Neural progenitor cell (in vitro differentiated cells): ENCODE data around the gene TATDN3. TPM values are rescaled to one million over a fixed set of nuclear protein-coding genes. Genes with fewer than 3 reads are reported as not detected.
A peak's percentile ranks its signal among the peaks of the same experiment; 100 is the strongest.

ENCODE experiments used
- DNase-seq: peaks from one replicate; pipeline ENCODE4 v3.0.0-alpha.2; 2016; ENCODE audit warnings: low spot score
- H2AFZ ChIP-seq: fragments of 200-600 bp; sonication (generic); replicated peaks from 2 replicates; pipeline ENCODE4 v1.6.1; 2016; ENCODE audit warnings: antibody characterized with exemption
- H3F3A ChIP-seq: fragments of 200-600 bp; sonication (generic); 2 replicates; pipeline ENCODE4 v1.6.1; 2016; ENCODE audit warnings: antibody characterized with exemption, low read depth
- H3K27ac ChIP-seq: fragments of 200-600 bp; sonication (generic); 2 replicates; pipeline ENCODE4 v1.5.1; 2016; ENCODE audit warnings: mild to moderate bottlenecking
- H3K27me3 ChIP-seq: fragments of 200-600 bp; sonication (generic); 2 replicates; pipeline ENCODE4 v1.6.1; 2016; ENCODE audit warnings: mild to moderate bottlenecking, moderate library complexity
- H3K36me3 ChIP-seq: fragments of 200-600 bp; sonication (generic); 2 replicates; pipeline ENCODE4 v1.5.1; 2016
- H3K4me1 ChIP-seq: fragments of 200-600 bp; sonication (generic); 2 replicates; pipeline ENCODE4 v1.6.1; 2016; ENCODE audit warnings: mixed run types
- H3K4me2 ChIP-seq: fragments of 200-600 bp; sonication (generic); 2 replicates; pipeline ENCODE4 v1.6.1; 2016
- H3K4me3 ChIP-seq: fragments of 200-600 bp; sonication (generic); 2 replicates; pipeline ENCODE4 v1.5.1; 2016
- H3K79me2 ChIP-seq: fragments of 200-600 bp; sonication (generic); 2 replicates; pipeline ENCODE4 v1.6.1; 2016; ENCODE audit warnings: low read depth
- H3K9ac ChIP-seq: fragments of 200-600 bp; sonication (generic); 2 replicates; pipeline ENCODE4 v1.6.1; 2016
- H3K9me3 ChIP-seq: fragments of 200-600 bp; sonication (generic); 2 replicates; pipeline ENCODE4 v1.5.1; 2016; ENCODE audit warnings: low read depth
- H4K20me1 ChIP-seq: fragments of 200-600 bp; sonication (generic); 2 replicates; pipeline ENCODE4 v1.6.1; 2016; ENCODE audit warnings: low read depth
- H3K27ac Mint-ChIP-seq: 3 replicates; pipeline ENCODE4 v1.8.0; 2021; ENCODE audit warnings: mixed read lengths
- H3K27me3 Mint-ChIP-seq: 2 replicates; pipeline ENCODE4 v1.8.0; 2022; ENCODE audit warnings: low read depth, mild to moderate bottlenecking, inconsistent platforms, moderate library complexity, mixed read lengths; ENCODE audit not compliant: insufficient read depth
- H3K36me3 Mint-ChIP-seq: 3 replicates; pipeline ENCODE4 v1.8.0; 2021; ENCODE audit warnings: mixed read lengths
- H3K4me1 Mint-ChIP-seq: 3 replicates; pipeline ENCODE4 v1.8.0; 2021; ENCODE audit warnings: mixed read lengths
- H3K4me3 Mint-ChIP-seq: 3 replicates; pipeline ENCODE4 v1.8.0; 2021; ENCODE audit warnings: mild to moderate bottlenecking, moderate library complexity, mixed read lengths
- H3K9me3 Mint-ChIP-seq: 3 replicates; pipeline ENCODE4 v1.8.0; 2020; ENCODE audit warnings: mixed read lengths
- CTCF ChIP-seq: fragments of 200-600 bp; sonication (generic); IDR thresholded peaks from 2 replicates; pipeline ENCODE4 v1.5.1; 2017; ENCODE audit warnings: antibody characterized with exemption, mild to moderate bottlenecking
- EZH2 ChIP-seq: fragments of 200-600 bp; sonication (generic); IDR thresholded peaks from 2 replicates; pipeline ENCODE4 v1.6.1; 2017; ENCODE audit warnings: antibody characterized with exemption, mild to moderate bottlenecking, moderate library complexity
- EZH2phosphoT487 ChIP-seq: fragments of 200-600 bp; sonication (generic); IDR thresholded peaks from 2 replicates; pipeline ENCODE4 v1.6.1; 2017; ENCODE audit warnings: antibody characterized with exemption
- total RNA-seq: library from RNA; depleted of rRNA; stranded (reverse); fragments of >200 nt; gene quantifications from 2 replicates; pipeline ENCODE4 v1.2.3, GENCODE V29; 2015; ENCODE audit warnings: low replicate concordance

TATDN3 gene
- total RNA-seq, 1 donor from 2014 or later, result 18.8 TPM

DNA sequence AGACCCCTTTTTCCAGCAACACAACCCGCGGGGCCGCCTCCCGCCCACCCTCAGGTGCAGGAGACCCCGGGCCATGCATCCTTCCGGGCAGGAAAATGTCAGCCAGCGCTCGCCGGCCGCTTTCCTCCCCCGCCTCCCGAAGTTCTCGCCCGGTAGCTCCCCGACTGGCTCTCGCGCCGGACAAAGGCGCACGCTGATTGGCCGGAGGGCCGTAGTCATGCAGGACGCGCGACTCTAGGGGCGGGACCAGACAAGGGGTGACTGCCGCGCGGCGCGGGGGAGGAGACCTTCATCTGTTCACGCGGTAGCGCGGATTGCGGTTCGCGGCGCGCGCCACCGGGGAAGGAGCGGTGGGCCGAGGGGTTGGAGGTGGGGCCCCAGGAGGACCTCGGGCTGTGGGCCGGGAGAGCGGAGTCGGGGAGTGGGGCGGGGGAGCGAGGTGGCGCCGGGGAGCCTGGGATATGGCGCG lies 66.3 kb downstream of the TATDN3 start, which contains the start of gene FLVCR1:
FLVCR1 (plus strand) TSS at position 284 of the 469 bp plus-strand sequence; CDS start at position 462, 178 bp downstream.
- Mint-ChIP-seq H3K9me3 (peaks cover 2% of the 10 kb centered on the region), H3K27me3 (no peaks in the 10 kb centered on the region), H3K4me3 (no peak within 1 kb of the TSS), H3K36me3 (peaks cover 11% of the 10 kb centered on the region), H3K4me1 (peaks cover 17% of the 10 kb centered on the region), H3K27ac (peak within 1 kb of the TSS; percentile 98)
- Histone ChIP-seq H3K4me2 (peak within 1 kb of the TSS; percentile 90), H3K9me3 (no peaks in the 10 kb centered on the region), H3K36me3 (peaks cover 15% of the 10 kb centered on the region), H3K27ac (peak within 1 kb of the TSS; percentile 95), H3K27me3 (no peaks in the 10 kb centered on the region), H3K79me2 (peaks cover 56% of the 10 kb centered on the region), H3K4me3 (peak within 1 kb of the TSS; percentile 67), H3K9ac (peak within 1 kb of the TSS; percentile 57), H2AFZ (peak within 1 kb of the TSS; percentile 83), H3F3A (peaks cover 13% of the 10 kb centered on the region), H4K20me1 (peaks cover 24% of the 10 kb centered on the region), H3K4me1 (peaks cover 12% of the 10 kb centered on the region)
- peak; percentile 99 for DNase-seq
- TF ChIP-seq EZH2 (no peak), EZH2phosphoT487 (peak; percentile 3)

GRCh38 chr1:212858461-212859265 lies 67.0 kb downstream of the TATDN3 start:
- H3K27ac ChIP-seq, result peak overlapping the region; percentile 65
- peaks cover 9% of the 10 kb centered on the region for H3K36me3 Mint-ChIP-seq
- H3K4me1 Mint-ChIP-seq, result peaks cover 17% of the 10 kb centered on the region
- H3K36me3 ChIP-seq, result peaks cover 16% of the 10 kb centered on the region
- no peaks in the 10 kb centered on the region for H3K9me3 Mint-ChIP-seq
- H3K4me1 ChIP-seq, result peaks cover 12% of the 10 kb centered on the region
- no peak overlapping the region for H3K4me3 Mint-ChIP-seq
- no peaks in the 10 kb centered on the region for H3K27me3 ChIP-seq
- H2AFZ ChIP-seq, result peak overlapping the region; percentile 52
- H3K79me2 ChIP-seq, result peaks cover 62% of the 10 kb centered on the region
- peaks cover 13% of the 10 kb centered on the region for H3F3A ChIP-seq
- H3K27me3 Mint-ChIP-seq, result no peaks in the 10 kb centered on the region
- TF ChIP-seq EZH2phosphoT487 (no peak), EZH2 (no peak), CTCF (no peak)
- peak overlapping the region; percentile 98 for H3K27ac Mint-ChIP-seq
- peak overlapping the region; percentile 90 for H3K4me2 ChIP-seq
- H3K9ac ChIP-seq, result peak overlapping the region; percentile 57
- peak overlapping the region; percentile 67 for H3K4me3 ChIP-seq
- peaks cover 24% of the 10 kb centered on the region for H4K20me1 ChIP-seq
- no peaks in the 10 kb centered on the region for H3K9me3 ChIP-seq
- peak; percentile 32 for DNase-seq

DNA sequence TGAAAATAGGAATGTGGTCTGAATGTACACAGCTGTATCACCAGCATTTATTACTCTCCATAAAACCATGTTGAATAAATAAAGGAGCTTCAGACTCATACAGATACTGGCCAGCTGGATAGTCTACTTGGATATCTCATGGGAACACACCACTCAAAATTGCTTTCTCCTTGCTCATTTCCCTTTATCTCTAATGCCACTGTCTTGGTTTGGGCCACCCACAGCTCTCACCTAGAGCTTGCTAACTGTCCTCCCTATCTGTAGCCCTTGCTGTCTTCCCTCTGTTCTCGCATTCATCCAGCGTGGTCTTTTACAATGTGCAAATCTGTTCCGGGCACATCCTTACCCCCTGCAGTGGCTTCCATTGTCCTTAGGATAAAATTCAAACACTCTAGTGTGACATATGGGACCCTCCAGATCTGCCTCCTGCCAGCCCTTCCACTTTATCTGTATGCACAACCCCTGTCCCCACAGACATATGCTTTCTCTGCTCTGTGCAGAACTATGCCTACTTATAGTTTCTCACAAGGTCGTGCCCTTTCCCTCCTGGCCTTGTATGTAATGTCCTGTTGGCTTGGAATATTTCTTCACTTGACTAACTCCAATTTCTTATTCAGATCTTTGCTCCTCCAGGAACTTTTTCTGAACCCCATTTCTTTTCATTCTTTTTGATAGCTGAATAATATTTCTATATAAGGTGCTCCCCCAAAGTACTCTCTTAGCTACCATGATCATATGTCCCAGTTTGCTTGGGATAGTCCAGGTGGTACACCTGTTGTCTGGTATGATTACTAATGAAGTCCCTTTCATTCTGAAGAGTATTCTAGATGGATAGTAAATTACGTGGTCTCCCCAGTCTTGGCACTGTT lies 69.3 kb downstream of the TATDN3 start:
- TF ChIP-seq EZH2, result no peak
- TF ChIP-seq CTCF, result no peak
- TF ChIP-seq EZH2phosphoT487, result no peak
- Mint-ChIP-seq H3K27ac (no peak overlapping the region), H3K36me3 (peaks cover 18% of the 10 kb centered on the region), H3K27me3 (peaks cover 4% of the 10 kb centered on the region), H3K4me1 (peaks cover 21% of the 10 kb centered on the region), H3K9me3 (no peaks in the 10 kb centered on the region), H3K4me3 (no peak overlapping the region)
- Histone ChIP-seq H3K79me2 (peaks cover 74% of the 10 kb centered on the region), H3K4me1 (peaks cover 12% of the 10 kb centered on the region), H3K4me3 (peak overlapping the region; percentile 67), H4K20me1 (peaks cover 24% of the 10 kb centered on the region), H2AFZ (no peak overlapping the region), H3K9me3 (no peaks in the 10 kb centered on the region), H3F3A (peaks cover 13% of the 10 kb centered on the region), H3K27ac (no peak overlapping the region), H3K4me2 (peak overlapping the region; percentile 90), H3K27me3 (no peaks in the 10 kb centered on the region), H3K36me3 (peaks cover 16% of the 10 kb centered on the region), H3K9ac (no peak overlapping the region)
- peak; percentile 39 for DNase-seq
